HG03432 (cell line): ENCODE measurements around the gene ZNF652.

Experiments used
- ATAC-seq: cut with Tn5 transposase; IDR thresholded peaks from one replicate; pipeline ENCODE4 v1.9.1; 2021; ENCODE audit warnings: mild to moderate bottlenecking, moderate library complexity; ENCODE audit not compliant: unreplicated experiment

ZNF652 gene

DNA sequence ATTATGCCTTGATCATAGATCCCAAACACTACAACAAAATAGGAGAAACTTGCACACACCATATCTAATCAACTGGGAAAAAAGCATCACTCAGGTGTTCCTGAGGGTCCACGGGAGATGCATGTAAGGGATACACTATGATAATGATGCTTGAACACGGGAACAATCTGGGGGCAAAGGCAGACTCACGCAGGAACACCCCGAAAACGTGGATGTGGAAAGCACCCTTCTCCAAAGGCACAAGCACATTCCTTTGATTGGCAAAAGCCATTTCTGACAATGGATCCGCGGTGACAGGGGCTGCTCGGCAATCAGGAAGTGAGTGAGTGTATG is 1.3 kb downstream of the ZNF652 start:
- no peak for ATAC-seq

DNA sequence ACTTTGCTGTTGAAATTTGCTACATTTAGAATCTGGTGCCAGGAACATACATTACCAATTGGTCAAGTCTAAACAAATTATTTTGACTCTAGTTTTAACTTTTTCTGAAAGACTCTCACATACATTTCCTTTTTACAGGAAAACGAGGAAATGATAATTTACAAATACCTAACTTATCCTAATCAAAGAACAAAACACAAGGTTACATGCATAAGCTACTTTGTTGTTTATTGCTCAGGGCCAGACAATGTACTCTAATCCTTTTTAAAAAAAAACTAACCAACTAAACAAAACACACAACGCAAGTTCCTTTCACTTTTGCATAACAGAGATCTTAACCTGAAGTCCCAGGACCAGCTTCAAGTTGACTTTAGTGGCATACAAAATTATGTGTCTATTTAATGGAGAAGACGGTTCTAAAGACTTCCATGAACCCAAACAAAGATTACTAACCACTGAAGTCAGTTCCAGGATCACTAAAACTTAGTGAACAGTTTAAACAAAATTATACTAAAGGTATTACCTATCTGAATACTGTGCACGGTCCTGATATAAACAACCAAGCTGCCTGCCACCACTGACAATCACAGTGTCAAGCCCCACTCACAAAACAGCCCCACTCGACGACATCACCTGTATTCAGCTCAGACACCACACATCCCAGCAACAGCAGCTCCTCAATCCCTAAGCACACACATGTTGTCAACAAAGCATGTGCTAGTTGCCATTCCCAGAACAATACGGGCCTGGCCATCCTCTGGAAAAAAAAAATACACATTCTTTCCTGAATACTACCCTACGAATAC is 1.9 kb downstream of the ZNF652 start:
- no peak for ATAC-seq

GRCh38 chr17:49358641-49359247 is 3.3 kb downstream of the ZNF652 start:
- no peak for ATAC-seq

DNA sequence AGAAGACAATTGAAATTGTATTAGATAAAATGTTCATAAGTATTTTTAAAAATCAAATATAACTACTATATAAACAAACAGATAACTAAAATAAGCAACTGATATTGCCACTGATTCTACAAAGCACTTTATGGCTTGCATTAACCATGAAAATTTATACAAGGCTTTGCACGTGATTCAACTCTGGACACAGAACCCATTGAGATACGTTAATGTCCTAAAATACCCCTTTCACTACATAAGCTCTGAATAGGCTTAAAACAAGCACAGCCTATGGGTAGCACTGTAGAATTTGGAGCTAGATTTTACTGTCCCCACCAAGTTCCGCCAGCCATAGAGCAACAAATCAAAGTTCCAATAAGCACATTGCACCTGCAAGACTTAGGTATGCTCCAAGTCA is 4.5 kb downstream of the ZNF652 start:
- ATAC-seq = no peak

- no peak for ATAC-seq
These were observed 5.7 kb downstream of the ZNF652 start for GRCh38 chr17:49356320-49356719.

GRCh38 chr17:49353607-49354006 is 8.4 kb downstream of the ZNF652 start:
- no peak for ATAC-seq

DNA sequence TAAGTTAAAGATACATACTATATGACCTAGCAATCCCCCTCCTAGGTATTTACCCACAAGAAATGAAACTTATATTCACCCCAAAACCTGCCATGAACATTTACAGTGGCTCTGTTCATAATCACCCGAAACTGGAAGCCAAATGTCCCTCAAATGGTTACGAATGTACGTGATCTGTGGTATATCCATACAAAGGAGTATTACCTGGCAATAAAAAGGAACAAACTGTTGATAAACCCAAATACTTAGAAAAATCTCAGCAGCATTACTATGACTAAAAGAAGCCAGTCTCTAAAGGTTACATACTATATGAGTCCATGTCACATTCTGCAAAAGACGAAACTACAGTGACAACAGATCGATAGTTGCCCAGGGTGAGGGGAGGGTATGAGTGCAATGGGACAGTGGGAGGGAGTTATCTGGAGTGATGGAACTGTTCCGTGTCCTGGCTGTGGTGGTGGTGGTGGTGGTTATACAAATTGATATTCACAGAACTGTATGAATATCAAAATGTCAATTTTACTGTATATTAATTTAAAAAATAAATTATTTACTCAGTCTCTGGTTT is 9.4 kb downstream of the ZNF652 start:
- ATAC-seq = no peak

DNA sequence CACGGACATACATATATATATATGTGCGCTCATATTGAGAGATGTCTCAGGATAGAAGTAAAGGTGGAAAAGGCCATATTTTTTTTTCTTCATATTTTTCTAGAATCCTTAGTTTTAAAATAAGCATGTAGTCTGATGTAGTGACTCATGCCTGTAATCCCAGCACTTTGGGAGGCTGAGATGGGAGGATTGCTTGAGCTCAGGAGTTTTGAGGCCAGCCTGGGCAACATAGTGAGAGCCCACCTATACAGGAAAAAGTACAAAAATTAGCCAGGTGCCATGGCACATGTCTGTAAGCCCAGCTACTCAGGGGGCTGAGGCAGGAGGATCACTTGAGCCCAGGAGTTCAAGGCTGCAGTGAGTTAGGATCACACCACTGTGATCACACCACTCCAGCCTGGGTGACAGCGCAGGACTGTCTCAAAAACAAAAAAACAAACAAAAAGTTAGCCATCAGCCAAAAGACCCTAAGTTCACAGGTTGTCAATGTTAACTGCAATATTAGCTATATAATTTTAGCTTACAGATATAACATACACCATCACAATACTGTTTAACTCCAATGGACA is 10.4 kb downstream of the ZNF652 start:
- ATAC-seq = no peak

DNA sequence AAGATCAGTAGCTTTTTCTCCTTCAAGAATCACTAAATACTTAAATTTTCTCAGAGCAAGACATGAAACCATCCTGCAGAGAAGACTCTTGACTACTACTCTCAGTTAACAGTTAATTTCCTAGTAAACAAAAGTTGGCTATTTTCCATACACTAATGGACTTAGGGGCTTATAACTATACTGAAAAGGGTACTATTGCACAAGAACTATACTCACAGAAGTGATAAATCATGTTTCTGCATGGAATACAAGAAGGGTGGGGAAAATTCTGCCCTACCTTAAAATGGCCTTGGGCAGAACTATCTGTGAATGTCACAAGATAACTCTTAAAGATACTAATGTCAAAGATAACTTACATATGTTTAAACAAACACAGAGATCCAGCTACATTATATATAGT is 12.5 kb downstream of the ZNF652 start:
- no peak for ATAC-seq

GRCh38 chr17:49344914-49345313 is 17.1 kb downstream of the ZNF652 start:
- no peak for ATAC-seq

- ATAC-seq = no peak
These were observed 18.8 kb downstream of the ZNF652 start for GRCh38 chr17:49343273-49343672.

GRCh38 chr17:49342575-49342936 is 19.5 kb downstream of the ZNF652 start:
- peak; percentile 25 for ATAC-seq

DNA sequence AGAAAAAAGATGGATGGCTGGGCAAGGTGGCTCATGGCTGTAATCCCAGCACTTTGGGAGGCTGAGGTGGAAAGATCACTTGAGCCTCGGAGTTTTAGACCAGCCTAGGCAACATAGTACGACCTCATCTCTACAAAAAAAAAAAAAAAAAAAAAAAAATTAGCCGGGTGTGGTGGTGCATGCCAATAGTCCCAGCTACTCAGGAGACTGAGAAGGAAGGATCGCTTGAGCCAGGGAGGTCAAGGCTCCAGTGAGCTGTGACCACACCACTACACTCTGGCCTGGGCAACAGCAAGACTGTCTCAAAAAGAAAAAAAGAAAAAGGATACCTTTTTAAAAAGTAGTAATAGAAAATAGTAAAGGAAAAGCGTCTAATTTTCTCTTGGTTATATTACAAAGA is 20.7 kb downstream of the ZNF652 start:
- ATAC-seq = no peak

DNA sequence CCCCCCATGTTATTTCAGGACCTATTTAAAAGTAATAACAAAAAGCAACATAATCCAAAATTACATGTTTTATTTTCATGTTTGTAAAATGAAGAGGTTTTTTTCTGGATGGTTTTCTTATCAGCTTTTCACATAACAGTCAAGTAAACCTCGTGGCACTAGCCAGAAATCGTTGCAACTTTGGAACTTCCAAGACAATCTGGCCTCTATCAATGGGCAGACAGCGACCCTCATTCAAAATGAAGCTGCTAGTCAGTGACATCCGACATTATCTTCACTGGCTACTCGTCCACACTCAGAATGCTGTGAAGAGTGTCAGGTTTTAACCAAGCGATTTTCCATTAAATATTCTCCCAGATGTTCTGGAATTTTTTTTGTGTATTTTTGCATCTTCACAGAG is 22.7 kb downstream of the ZNF652 start:
- ATAC-seq = no peak

- ATAC-seq = no peak
These were observed 23.2 kb downstream of the ZNF652 start for GRCh38 chr17:49338883-49339282.

- no peak for ATAC-seq
These were observed 24.2 kb downstream of the ZNF652 start for GRCh38 chr17:49337884-49338283.

DNA sequence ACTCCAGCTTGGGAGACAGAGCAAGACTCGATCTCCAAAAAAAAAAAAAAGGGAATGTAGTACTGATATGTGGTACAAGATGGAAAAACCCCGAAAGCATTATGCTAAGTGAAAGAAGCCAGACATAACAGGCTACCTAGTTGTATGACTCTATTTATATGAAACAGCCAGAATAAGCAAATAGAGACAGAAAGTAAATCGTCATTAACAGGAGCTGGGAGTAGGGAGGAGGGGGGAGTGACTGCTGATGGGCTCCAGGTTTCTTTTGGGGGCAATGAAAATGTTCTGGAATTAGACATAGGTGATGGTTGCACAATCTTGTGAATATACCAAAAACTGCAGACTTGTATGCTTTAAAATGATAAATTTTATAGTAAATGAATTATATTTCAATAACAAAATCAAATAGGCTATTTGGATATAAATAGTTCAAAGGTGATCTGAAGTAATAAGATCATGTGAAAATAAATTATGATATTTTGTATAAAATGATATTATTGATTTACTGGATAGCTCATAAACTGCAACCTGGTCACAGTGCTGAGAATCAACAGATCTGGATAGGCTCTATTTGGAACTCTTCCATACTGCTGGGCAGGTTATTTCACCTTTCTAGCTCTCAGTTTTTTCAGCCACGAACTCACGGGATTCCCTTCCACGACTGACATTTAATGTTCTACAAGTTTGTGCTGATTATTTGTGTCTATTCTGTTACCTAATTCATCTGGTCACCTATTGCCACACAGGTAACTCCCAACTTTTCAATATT is 27.1 kb downstream of the ZNF652 start:
- no peak for ATAC-seq

DNA sequence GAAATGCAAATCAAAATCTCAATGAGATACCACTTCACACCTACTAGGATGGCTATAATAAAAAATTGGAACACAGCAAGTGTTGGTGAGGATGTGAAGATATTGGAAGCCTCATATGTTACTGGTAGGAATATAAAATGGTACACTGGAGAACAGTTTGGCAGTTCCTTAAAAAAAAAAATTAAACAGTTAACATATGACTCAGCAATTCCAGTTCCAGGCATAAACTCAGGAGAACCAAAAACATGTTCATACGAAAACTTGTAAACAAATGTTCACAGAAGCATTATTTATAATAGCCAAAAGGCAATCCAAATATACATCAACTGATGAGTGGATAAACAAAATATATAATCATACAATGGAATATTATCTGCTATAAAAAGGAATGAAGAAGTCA is 28.2 kb downstream of the ZNF652 start:
- ATAC-seq = no peak

DNA sequence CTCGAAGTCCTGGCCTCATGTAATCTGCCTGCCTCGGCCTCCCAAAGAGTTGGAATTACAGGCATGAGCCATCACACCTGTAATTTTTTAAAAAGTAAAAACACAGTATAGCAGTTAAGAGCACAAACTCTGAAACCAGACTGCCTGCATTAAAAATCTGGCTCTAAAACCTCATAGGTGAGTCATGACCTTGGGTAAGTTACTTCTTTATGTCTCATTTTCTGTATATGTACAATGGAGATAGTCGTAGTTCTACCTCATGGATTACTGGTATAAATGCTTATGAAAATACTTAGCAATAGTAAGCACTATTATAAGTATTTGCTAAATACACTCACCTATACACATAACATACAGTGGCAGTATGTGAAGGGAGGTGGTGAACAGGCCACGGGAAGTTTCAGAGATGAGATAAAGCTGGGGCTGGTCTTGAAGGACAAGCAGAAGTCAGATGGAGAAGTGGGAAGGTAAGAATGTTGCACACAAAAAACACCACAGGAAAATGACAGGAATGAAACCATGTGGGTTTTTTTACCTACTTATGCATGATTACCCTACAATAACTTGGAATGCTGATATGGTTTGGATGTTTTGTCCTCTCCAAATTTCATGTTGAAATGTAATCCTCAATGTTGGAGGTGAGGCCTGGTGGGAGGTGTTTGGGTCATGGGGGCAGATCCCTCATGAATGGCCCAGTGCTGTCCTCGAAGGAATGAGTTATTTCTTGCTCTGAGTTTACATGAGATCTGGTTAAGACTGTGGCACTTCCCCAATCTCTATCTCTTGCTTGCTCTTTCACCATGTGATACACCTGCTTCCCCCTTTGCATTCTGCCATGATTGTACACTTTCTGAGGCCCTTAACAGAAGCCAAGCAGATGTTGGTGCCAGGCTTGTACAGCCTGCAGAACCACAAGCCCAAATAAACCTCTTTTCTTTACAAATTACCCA is 33.9 kb downstream of the ZNF652 start:
- no peak for ATAC-seq

DNA sequence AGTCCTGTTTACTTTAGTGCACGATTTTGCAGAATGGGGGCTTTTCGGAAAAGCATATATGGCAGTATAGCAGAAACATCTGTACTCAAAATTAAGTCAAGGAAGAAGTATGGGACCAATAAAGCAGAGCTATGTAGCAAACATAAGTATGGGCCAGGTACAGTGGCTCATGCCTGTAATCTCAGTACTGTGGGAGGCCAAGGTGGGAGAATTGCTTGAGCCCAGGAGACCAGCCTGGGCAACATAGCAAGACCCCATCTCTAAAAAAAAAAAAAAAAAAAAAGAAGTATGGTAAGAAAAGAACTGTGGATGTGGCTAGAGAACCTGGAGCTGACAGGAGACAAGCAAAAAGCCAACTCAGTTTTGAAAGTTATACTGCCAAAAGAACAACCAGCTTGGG is 36.1 kb downstream of the ZNF652 start:
- no peak for ATAC-seq
